ENCODE results near the gene CAPN6. TPM values are rescaled to one million over a fixed set of nuclear protein-coding genes. Genes with fewer than 3 reads are reported as not detected.

CAPN6 gene
- total RNA-seq, 1 experiment from 2014 or later: 5.7 TPM

GRCh38 chrX:111207851-111208250 lies 62.4 kb downstream of the CAPN6 start:
- intact Hi-C loops (cut with micrococcal nuclease; ENCODE audit: unreplicated experiment): no loop called here
- no TSS peak for BruUV-seq (replicated peaks)
- ChIA-PET CTCF (no interaction called here), POLR2A (no interaction called here)
- no peak overlapping the region for H3K4me3 Mint-ChIP-seq (ENCODE audit: unreplicated experiment)
- no peaks in the 10 kb centered on the region for H3K36me3 ChIP-seq (ENCODE audit: control insufficient read depth, insufficient read depth, low read length)
- no peak overlapping the region for H3K27ac Mint-ChIP-seq (ENCODE audit: unreplicated experiment)
- DNase-seq: no peak
- H3K36me3 Mint-ChIP-seq (ENCODE audit: insufficient read depth, unreplicated experiment): no peaks in the 10 kb centered on the region
- no peak overlapping the region for H3K4me3 ChIP-seq (ENCODE audit: low read depth, low read length)
- no peaks in the 10 kb centered on the region for H3K9me3 ChIP-seq
- H3K4me1 ChIP-seq: no peaks in the 10 kb centered on the region
- peaks cover 10% of the 10 kb centered on the region for H3K27me3 Mint-ChIP-seq (ENCODE audit: insufficient read depth, unreplicated experiment)
- no peaks in the 10 kb centered on the region for H3K4me1 Mint-ChIP-seq (ENCODE audit: low read depth, unreplicated experiment)
- H3K27me3 ChIP-seq (replicated peaks; ENCODE audit: control insufficient read depth, insufficient read depth, low read length): no peaks in the 10 kb centered on the region
- no peaks in the 10 kb centered on the region for H3K9me3 Mint-ChIP-seq (ENCODE audit: unreplicated experiment)
- no peak for TF ChIP-seq CTCF (IDR thresholded peaks at IDR 0.05; ENCODE audit: insufficient read depth in 1 of 2, low read depth in 1 of 2, low read length in 1 of 2, severe bottlenecking in 1 of 2, unreplicated experiment in 1 of 2)

- TF ChIP-seq CTCF (IDR thresholded peaks at IDR 0.05; ENCODE audit: insufficient read depth in 1 of 2, low read depth in 1 of 2, low read length in 1 of 2, severe bottlenecking in 1 of 2, unreplicated experiment in 1 of 2): no peak
- Histone ChIP-seq H3K27me3 (replicated peaks; ENCODE audit: control insufficient read depth, insufficient read depth, low read length) (no peaks in the 10 kb centered on the region), H3K4me3 (ENCODE audit: low read depth, low read length) (no peak overlapping the region), H3K9me3 (no peaks in the 10 kb centered on the region), H3K36me3 (ENCODE audit: control insufficient read depth, insufficient read depth, low read length) (no peaks in the 10 kb centered on the region), H3K4me1 (no peaks in the 10 kb centered on the region)
- no peak overlapping the region for H3K4me3 Mint-ChIP-seq (ENCODE audit: unreplicated experiment)
- intact Hi-C loops (cut with micrococcal nuclease; ENCODE audit: unreplicated experiment): no loop called here
- CTCF ChIA-PET: no interaction called here
- no peak overlapping the region for H3K27ac Mint-ChIP-seq (ENCODE audit: unreplicated experiment)
- no peaks in the 10 kb centered on the region for H3K27me3 Mint-ChIP-seq (ENCODE audit: insufficient read depth, unreplicated experiment)
- H3K36me3 Mint-ChIP-seq (ENCODE audit: insufficient read depth, unreplicated experiment): no peaks in the 10 kb centered on the region
- no TSS peak for BruUV-seq (replicated peaks)
- H3K4me1 Mint-ChIP-seq (ENCODE audit: low read depth, unreplicated experiment): no peaks in the 10 kb centered on the region
- H3K9me3 Mint-ChIP-seq (ENCODE audit: unreplicated experiment): no peaks in the 10 kb centered on the region
- DNase-seq: no peak
- POLR2A ChIA-PET: no interaction called here
These were observed 70.0 kb downstream of the CAPN6 start for GRCh38 chrX:111200327-111200726.

- Mint-ChIP-seq H3K27ac (ENCODE audit: unreplicated experiment) (no peak overlapping the region), H3K36me3 (ENCODE audit: insufficient read depth, unreplicated experiment) (no peaks in the 10 kb centered on the region), H3K4me3 (ENCODE audit: unreplicated experiment) (no peak overlapping the region), H3K27me3 (ENCODE audit: insufficient read depth, unreplicated experiment) (peaks cover 3% of the 10 kb centered on the region), H3K9me3 (ENCODE audit: unreplicated experiment) (no peaks in the 10 kb centered on the region), H3K4me1 (ENCODE audit: low read depth, unreplicated experiment) (no peaks in the 10 kb centered on the region)
- no TSS peak for BruUV-seq (replicated peaks)
- Histone ChIP-seq H3K27me3 (replicated peaks; ENCODE audit: control insufficient read depth, insufficient read depth, low read length) (no peaks in the 10 kb centered on the region), H3K4me3 (ENCODE audit: low read depth, low read length) (no peak overlapping the region), H3K36me3 (ENCODE audit: control insufficient read depth, insufficient read depth, low read length) (no peaks in the 10 kb centered on the region), H3K4me1 (no peaks in the 10 kb centered on the region), H3K9me3 (no peaks in the 10 kb centered on the region)
- intact Hi-C loops (cut with micrococcal nuclease; ENCODE audit: unreplicated experiment): no loop called here
- no peak for TF ChIP-seq CTCF (IDR thresholded peaks at IDR 0.05; ENCODE audit: insufficient read depth in 1 of 2, low read depth in 1 of 2, low read length in 1 of 2, severe bottlenecking in 1 of 2, unreplicated experiment in 1 of 2)
- POLR2A ChIA-PET: no interaction called here
- no peak for DNase-seq
- CTCF ChIA-PET: no interaction called here
These were observed 70.8 kb downstream of the CAPN6 start for GRCh38 chrX:111199505-111199904.

Other genes with a start within 250 kb of the CAPN6 start
- gene PAK3, start 174.3 kb downstream of the CAPN6 start, total RNA-seq (2022): not detected in 2 replicates
- gene DCX, start 141.7 kb upstream of the CAPN6 start, total RNA-seq (2022): not detected in 2 replicates
- gene SERTM2, start 241.2 kb upstream of the CAPN6 start, total RNA-seq (2022): 1.1 and 1.4 TPM in 2 replicates